LNCaP clone FGC (cell line): ENCODE measurements around the gene AIFM1.

ENCODE experiments used
- DNase-seq: peaks from one replicate; pipeline ENCODE4 v3.0.0-alpha.2; 2011; ENCODE audit warnings: low read depth
- H3K4me3 ChIP-seq: 2 replicates; pipeline ENCODE4 v1.5.1; 2011; ENCODE audit warnings: mild to moderate bottlenecking, low read depth, low read length, control low read depth
- CTCF ChIP-seq: IDR thresholded peaks from 2 replicates; pipeline ENCODE4 v1.5.1; 2012; ENCODE audit warnings: mild to moderate bottlenecking; ENCODE audit not compliant: control insufficient read depth, insufficient read depth; ENCODE audit errors: extremely low read depth

Gene AIFM1

GRCh38 chrX:130114141-130114588 is 51.5 kb downstream of the AIFM1 start:
- TF ChIP-seq CTCF = no peak
- no peak for DNase-seq
- no peak overlapping the region for H3K4me3 ChIP-seq

- no peak overlapping the region for H3K4me3 ChIP-seq
- DNase-seq = no peak
- no peak for TF ChIP-seq CTCF
Observed at GRCh38 chrX:130111220-130112154, 54.2 kb downstream of the AIFM1 start.

- no peak for DNase-seq
- TF ChIP-seq CTCF = no peak
- peak within 1 kb of the TSS; percentile 48 for H3K4me3 ChIP-seq
Observed at GRCh38 chrX:130110379-130111219, 55.0 kb downstream of the AIFM1 start, which contains the start of gene ELF4. ELF4 (minus strand) TSS chrX:130110497; CDS start chrX:130081330, 29,167 bp downstream.

GRCh38 chrX:130109429-130110378 is 55.9 kb downstream of the AIFM1 start:
- DNase-seq = no peak
- no peak for TF ChIP-seq CTCF

GRCh38 chrX:130108647-130109428 is 56.8 kb downstream of the AIFM1 start:
- TF ChIP-seq CTCF = no peak
- no peak for DNase-seq
- H3K4me3 ChIP-seq = no peak overlapping the region

More at GRCh38 chrX:130109429-130110378, 55.9 kb downstream of the AIFM1 start:
- H3K4me3 ChIP-seq = peak overlapping the region; percentile 48

- no peak for TF ChIP-seq CTCF
- H3K4me3 ChIP-seq = no peak overlapping the region
- no peak for DNase-seq
Observed at GRCh38 chrX:130106071-130106470, 59.6 kb downstream of the AIFM1 start.
